Measurements from ENCODE around the gene CAPN14.

CAPN14 gene

GRCh38 chr2:31239593-31240177, 22.4 kb upstream of the CAPN14 start:
- no peak overlapping the region for H3K4me2 ChIP-seq (ENCODE audit: low read depth, low read length)
- no peaks in the 10 kb centered on the region for H3K4me1 ChIP-seq (ENCODE audit: low read length)
- H3K9me3 ChIP-seq (replicated peaks; ENCODE audit: insufficient read depth, low read length) = no peaks in the 10 kb centered on the region
- no peak overlapping the region for H2AFZ ChIP-seq (ENCODE audit: low read length)
- no peaks in the 10 kb centered on the region for H3K27me3 ChIP-seq (replicated peaks; ENCODE audit: insufficient read depth, low read length)
- no peak overlapping the region for H3K4me3 ChIP-seq (ENCODE audit: low read length)
- H3K79me2 ChIP-seq (ENCODE audit: low read length) = no peaks in the 10 kb centered on the region
- H3K36me3 ChIP-seq (replicated peaks; ENCODE audit: insufficient read depth, low read length) = no peaks in the 10 kb centered on the region
- TF ChIP-seq CTCF (IDR thresholded peaks at IDR 0.05; ENCODE audit: low read length) (no peak), EZH2 (optimal IDR thresholded peaks at IDR 0.05; ENCODE audit: low read depth, low read length) (no peak), EZH2phosphoT487 (IDR thresholded peaks at IDR 0.05; ENCODE audit: low read length) (no peak)
- no peaks in the 10 kb centered on the region for H4K20me1 ChIP-seq (ENCODE audit: insufficient read depth, low read length)
- no peaks in the 10 kb centered on the region for H3K9me2 ChIP-seq (replicated peaks; ENCODE audit: insufficient read depth, low read length)
- no peak for DNase-seq
- no peak overlapping the region for H3K27ac ChIP-seq (ENCODE audit: low read length)
- 0 out of 2 replicates have a peak, but pooled peaks cover 2% of the 10 kb centered on the region for H3F3A ChIP-seq (ENCODE audit: insufficient read depth, low read length)
- H3K9ac ChIP-seq (ENCODE audit: low read length) = no peak overlapping the region

- no peak overlapping the region for H3K27ac ChIP-seq (ENCODE audit: low read length)
- 0 out of 2 replicates have a peak, but pooled peaks cover 2% of the 10 kb centered on the region for H3F3A ChIP-seq (ENCODE audit: insufficient read depth, low read length)
- no peaks in the 10 kb centered on the region for H3K4me1 ChIP-seq (ENCODE audit: low read length)
- H3K9me3 ChIP-seq (replicated peaks; ENCODE audit: insufficient read depth, low read length) = no peaks in the 10 kb centered on the region
- H3K9me2 ChIP-seq (replicated peaks; ENCODE audit: insufficient read depth, low read length) = no peaks in the 10 kb centered on the region
- H3K9ac ChIP-seq (ENCODE audit: low read length) = no peak overlapping the region
- no peaks in the 10 kb centered on the region for H4K20me1 ChIP-seq (ENCODE audit: insufficient read depth, low read length)
- H3K27me3 ChIP-seq (replicated peaks; ENCODE audit: insufficient read depth, low read length) = no peaks in the 10 kb centered on the region
- TF ChIP-seq EZH2 (optimal IDR thresholded peaks at IDR 0.05; ENCODE audit: low read depth, low read length) (no peak), EZH2phosphoT487 (IDR thresholded peaks at IDR 0.05; ENCODE audit: low read length) (no peak), CTCF (IDR thresholded peaks at IDR 0.05; ENCODE audit: low read length) (no peak)
- no peak overlapping the region for H2AFZ ChIP-seq (ENCODE audit: low read length)
- H3K36me3 ChIP-seq (replicated peaks; ENCODE audit: insufficient read depth, low read length) = no peaks in the 10 kb centered on the region
- no peak overlapping the region for H3K4me3 ChIP-seq (ENCODE audit: low read length)
- no peak for DNase-seq
- H3K79me2 ChIP-seq (ENCODE audit: low read length) = no peaks in the 10 kb centered on the region
- no peak overlapping the region for H3K4me2 ChIP-seq (ENCODE audit: low read depth, low read length)
Observed at GRCh38 chr2:31238906-31239592, 21.7 kb upstream of the CAPN14 start.

GRCh38 chr2:31238126-31238905, 21.0 kb upstream of the CAPN14 start:
- no peaks in the 10 kb centered on the region for H3K9me2 ChIP-seq (replicated peaks; ENCODE audit: insufficient read depth, low read length)
- no peak overlapping the region for H3K4me2 ChIP-seq (ENCODE audit: low read depth, low read length)
- H3K79me2 ChIP-seq (ENCODE audit: low read length) = no peaks in the 10 kb centered on the region
- DNase-seq = no peak
- H3K36me3 ChIP-seq (replicated peaks; ENCODE audit: insufficient read depth, low read length) = no peaks in the 10 kb centered on the region
- no peak overlapping the region for H3K9ac ChIP-seq (ENCODE audit: low read length)
- H3K4me3 ChIP-seq (ENCODE audit: low read length) = no peak overlapping the region
- H3K9me3 ChIP-seq (replicated peaks; ENCODE audit: insufficient read depth, low read length) = no peaks in the 10 kb centered on the region
- H3K27me3 ChIP-seq (replicated peaks; ENCODE audit: insufficient read depth, low read length) = no peaks in the 10 kb centered on the region
- H3K4me1 ChIP-seq (ENCODE audit: low read length) = peaks cover 3% of the 10 kb centered on the region; the same call in 1 of the 2 replicates
- 0 out of 2 replicates have a peak, but pooled peaks cover 2% of the 10 kb centered on the region for H3F3A ChIP-seq (ENCODE audit: insufficient read depth, low read length)
- TF ChIP-seq EZH2phosphoT487 (IDR thresholded peaks at IDR 0.05; ENCODE audit: low read length) (no peak), EZH2 (optimal IDR thresholded peaks at IDR 0.05; ENCODE audit: low read depth, low read length) (no peak), CTCF (IDR thresholded peaks at IDR 0.05; ENCODE audit: low read length) (no peak)
- H2AFZ ChIP-seq (ENCODE audit: low read length) = no peak overlapping the region
- H4K20me1 ChIP-seq (ENCODE audit: insufficient read depth, low read length) = no peaks in the 10 kb centered on the region
- H3K27ac ChIP-seq (ENCODE audit: low read length) = no peak overlapping the region

Measured in MM.1S (cell line).